SK-N-SH treated with all-trans-retinoic acid at 6 μM for 48 hours (cell line): ENCODE measurements around the gene SECISBP2.

Experiments
- ATAC-seq: fragments of 200-7000 bp; cut with Tn5 transposase; 3 replicates; pipeline ENCODE4 v1.9.1; 2020; ENCODE audit warnings: mild to moderate bottlenecking, moderate library complexity
- ARNTL ChIP-seq: fragments of 450-650 bp; formaldehyde crosslinking; IDR thresholded peaks from 2 replicates; pipeline ENCODE4 v1.5.0; 2020; ENCODE audit warnings: low read depth, mild to moderate bottlenecking, moderate library complexity, borderline replicate concordance
- BACH2 ChIP-seq: fragments of 250-450 bp; sonication (Bioruptor Pico); IDR thresholded peaks from 2 replicates; pipeline ENCODE4 v1.9.0; 2021; ENCODE audit warnings: mild to moderate bottlenecking, borderline replicate concordance
- ESRRG ChIP-seq: fragments of 250-450 bp; sonication (Bioruptor Pico); IDR thresholded peaks from 2 replicates; pipeline ENCODE4 v1.6.1; 2021; ENCODE audit warnings: mild to moderate bottlenecking
- GLIS3 ChIP-seq: fragments of 250-450 bp; sonication (Bioruptor Pico); IDR thresholded peaks from 2 replicates; pipeline ENCODE4 v1.5.0; 2020; ENCODE audit warnings: mild to moderate bottlenecking, moderate library complexity
- ISL1 ChIP-seq: fragments of 250-450 bp; sonication (Bioruptor Pico); IDR thresholded peaks from 2 replicates; pipeline ENCODE4 v2.1.2; 2022; ENCODE audit warnings: mild to moderate bottlenecking, moderate library complexity
- OSR1 ChIP-seq: fragments of 250-450 bp; sonication (Bioruptor Pico); IDR thresholded peaks from 2 replicates; pipeline ENCODE4 v1.8.0; 2022; ENCODE audit warnings: moderate library complexity, mild to moderate bottlenecking, inconsistent platforms
- POU6F1 ChIP-seq: fragments of 250-450 bp; sonication (Bioruptor Pico); IDR thresholded peaks from 2 replicates; pipeline ENCODE4 v1.8.0; 2021; ENCODE audit warnings: low read depth, mild to moderate bottlenecking, moderate library complexity, borderline replicate concordance
- PPARA ChIP-seq: fragments of 250-450 bp; sonication (Bioruptor Pico); IDR thresholded peaks from 2 replicates; pipeline ENCODE4 v1.5.0; 2020; ENCODE audit warnings: mild to moderate bottlenecking, borderline replicate concordance
- RARB ChIP-seq: fragments of 250-450 bp; sonication (Bioruptor Pico); IDR thresholded peaks from 2 replicates; pipeline ENCODE4 v1.8.0; 2021; ENCODE audit warnings: mild to moderate bottlenecking, moderate library complexity
- SNAI2 ChIP-seq: fragments of 250-450 bp; sonication (Bioruptor Pico); IDR thresholded peaks from 2 replicates; pipeline ENCODE4 v1.5.0; 2020; ENCODE audit warnings: mild to moderate bottlenecking, moderate library complexity
- TCF4 ChIP-seq: fragments of 250-450 bp; sonication (Bioruptor Pico); IDR thresholded peaks from 2 replicates; pipeline ENCODE4 v1.8.0; 2021; ENCODE audit warnings: mild to moderate bottlenecking, moderate library complexity, borderline replicate concordance
- TOX ChIP-seq: fragments of 250-450 bp; sonication (Bioruptor Pico); IDR thresholded peaks from 2 replicates; pipeline ENCODE4 v1.8.0; 2021; ENCODE audit warnings: mild to moderate bottlenecking, moderate library complexity, borderline replicate concordance
- TSHZ2 ChIP-seq: fragments of 250-450 bp; sonication (Bioruptor Pico); IDR thresholded peaks from 2 replicates; pipeline ENCODE4 v1.5.0; 2020; ENCODE audit warnings: mild to moderate bottlenecking, moderate library complexity
- ZFP3 ChIP-seq: fragments of 250-450 bp; sonication (Bioruptor Pico); IDR thresholded peaks from 2 replicates; pipeline ENCODE4 v1.5.0; 2020; ENCODE audit warnings: mild to moderate bottlenecking, moderate library complexity
- ZFP30 ChIP-seq: fragments of 450-650 bp; formaldehyde crosslinking; IDR thresholded peaks from 2 replicates; pipeline ENCODE4 v1.5.0; 2022; ENCODE audit warnings: mild to moderate bottlenecking, moderate library complexity
- ZNF565 ChIP-seq: fragments of 450-650 bp; formaldehyde crosslinking; conservative IDR thresholded peaks from 2 replicates; pipeline ENCODE4 v1.5.0; 2020; ENCODE audit warnings: low read depth, mild to moderate bottlenecking, moderate library complexity
- ZNF70 ChIP-seq: fragments of 450-650 bp; formaldehyde crosslinking; IDR thresholded peaks from 2 replicates; pipeline ENCODE4 v1.5.0; 2020; ENCODE audit warnings: mild to moderate bottlenecking, moderate library complexity
- ZNF8 ChIP-seq: fragments of 450-650 bp; formaldehyde crosslinking; IDR thresholded peaks from 2 replicates; pipeline ENCODE4 v1.5.0; 2020; ENCODE audit warnings: mild to moderate bottlenecking, moderate library complexity
- TF ChIP-seq, protein P1 (sequence below): fragments of 250-450 bp; sonication (Bioruptor Pico); IDR thresholded peaks from 2 replicates; pipeline ENCODE4 v1.5.1; 2021; ENCODE audit warnings: mild to moderate bottlenecking, moderate library complexity

Gene SECISBP2

DNA sequence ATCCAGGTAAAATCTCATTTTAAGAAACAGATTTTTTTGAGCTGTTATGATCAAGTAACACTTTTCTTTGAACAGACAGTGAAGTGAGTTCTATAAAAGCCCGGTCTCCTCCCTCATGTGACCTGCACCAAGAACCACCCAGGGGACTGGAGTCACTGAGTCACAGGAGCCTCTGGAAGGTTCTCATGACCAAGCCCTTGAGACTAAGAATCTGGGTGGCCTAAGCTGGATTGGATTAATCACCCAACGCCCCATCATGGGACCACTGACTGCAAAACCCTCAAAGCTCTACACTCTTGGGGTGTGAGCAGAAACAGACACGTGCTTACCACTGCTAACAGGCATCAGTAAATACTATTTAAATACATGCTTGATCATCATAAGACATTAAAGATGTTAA, 48.4 kb downstream of the SECISBP2 start (continued):
- TF ChIP-seq TSHZ2 (CRISPR knock-in tag) (no peak), ZFP3 (CRISPR knock-in tag) (no peak)
- TF ChIP-seq, all 23 proteins: peak for 0

GRCh38 chr9:89367281-89367680, 49.0 kb downstream of the SECISBP2 start:
- TF ChIP-seq, protein P1, sequence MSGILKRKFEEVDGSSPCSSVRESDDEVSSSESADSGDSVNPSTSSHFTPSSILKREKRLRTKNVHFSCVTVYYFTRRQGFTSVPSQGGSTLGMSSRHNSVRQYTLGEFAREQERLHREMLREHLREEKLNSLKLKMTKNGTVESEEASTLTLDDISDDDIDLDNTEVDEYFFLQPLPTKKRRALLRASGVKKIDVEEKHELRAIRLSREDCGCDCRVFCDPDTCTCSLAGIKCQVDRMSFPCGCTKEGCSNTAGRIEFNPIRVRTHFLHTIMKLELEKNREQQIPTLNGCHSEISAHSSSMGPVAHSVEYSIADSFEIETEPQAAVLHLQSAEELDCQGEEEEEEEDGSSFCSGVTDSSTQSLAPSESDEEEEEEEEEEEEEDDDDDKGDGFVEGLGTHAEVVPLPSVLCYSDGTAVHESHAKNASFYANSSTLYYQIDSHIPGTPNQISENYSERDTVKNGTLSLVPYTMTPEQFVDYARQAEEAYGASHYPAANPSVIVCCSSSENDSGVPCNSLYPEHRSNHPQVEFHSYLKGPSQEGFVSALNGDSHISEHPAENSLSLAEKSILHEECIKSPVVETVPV (CRISPR knock-in tag) = no peak
- TF ChIP-seq TSHZ2 (CRISPR knock-in tag) (no peak), RARB (CRISPR knock-in tag) (no peak), ISL1 (CRISPR knock-in tag) (no peak), ZFP30 (CRISPR knock-in tag) (no peak), OSR1 (no peak), POU6F1 (CRISPR knock-in tag) (no peak), ZNF8 (CRISPR knock-in tag) (no peak), BACH2 (CRISPR knock-in tag) (no peak), ARNTL (CRISPR knock-in tag) (no peak), TCF4 (CRISPR knock-in tag) (no peak), ZNF70 (CRISPR knock-in tag) (no peak), GLIS3 (CRISPR knock-in tag) (no peak)
- no peak for ATAC-seq

DNA sequence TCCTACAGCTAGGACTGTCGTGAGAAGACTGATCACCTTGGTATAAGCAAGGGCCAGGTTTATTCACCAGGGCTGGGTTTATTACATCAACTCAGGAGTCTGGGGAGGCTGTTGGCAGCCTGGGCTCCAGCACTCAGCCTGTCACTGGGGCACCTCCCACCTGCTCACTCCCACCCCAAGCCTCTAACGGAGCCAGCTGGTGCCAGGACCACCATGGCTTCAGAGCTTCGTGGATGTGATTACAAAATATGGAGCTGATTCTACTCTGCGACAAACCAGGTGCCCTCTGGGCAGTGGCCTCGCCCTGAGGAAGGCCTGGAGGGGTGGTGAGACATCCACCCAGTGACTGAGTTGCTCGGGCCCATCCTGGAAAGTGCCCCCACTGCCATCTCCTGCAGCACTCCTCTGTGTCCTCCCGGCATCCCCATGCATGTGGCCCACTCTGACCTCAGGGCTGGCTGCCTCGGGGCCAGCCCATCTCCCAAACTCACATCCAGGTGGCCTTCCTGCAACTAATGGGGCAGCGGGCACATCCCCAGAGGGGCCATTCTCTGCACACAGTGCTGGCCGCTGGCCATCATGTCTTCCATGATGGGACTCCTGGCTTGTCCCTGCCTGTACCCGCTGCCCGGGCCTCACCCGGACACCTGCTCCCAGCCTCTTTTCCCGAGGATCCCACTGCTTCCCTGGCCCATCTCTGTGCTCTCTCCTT, 49.6 kb downstream of the SECISBP2 start:
- ATAC-seq = no peak
- TF ChIP-seq PPARA = no peak
- TF ChIP-seq RARB (CRISPR knock-in tag) = no peak
- TF ChIP-seq ZNF8 (CRISPR knock-in tag) = no peak
- TF ChIP-seq ESRRG (CRISPR knock-in tag) = no peak
- TF ChIP-seq OSR1 = no peak
- TF ChIP-seq ISL1 (CRISPR knock-in tag) = no peak
- no peak for TF ChIP-seq SNAI2
- TF ChIP-seq TOX (CRISPR knock-in tag) = no peak
- no peak for TF ChIP-seq POU6F1 (CRISPR knock-in tag)
- no peak for TF ChIP-seq TSHZ2 (CRISPR knock-in tag)
- TF ChIP-seq, protein P1 (CRISPR knock-in tag) = no peak
- TF ChIP-seq ARNTL (CRISPR knock-in tag) = no peak
- no peak for TF ChIP-seq BACH2 (CRISPR knock-in tag)
- no peak for TF ChIP-seq ZFP3 (CRISPR knock-in tag)
- TF ChIP-seq ZNF565 = no peak
- TF ChIP-seq ZNF70 (CRISPR knock-in tag) = no peak
